ENCODE measurements around the gene HMGXB4. TPM values are rescaled to one million over a fixed set of nuclear protein-coding genes. Genes with fewer than 3 reads are reported as not detected.

HMGXB4 gene
- total and polyA plus RNA-seq, 4 donors: 4.0 to 9.9 (median 7.5) TPM

- TF ChIP-seq MAX (IDR thresholded peaks at IDR 0.05): no peak
- TF ChIP-seq FOXA1 (IDR thresholded peaks at IDR 0.05): no peak
- no peak for TF ChIP-seq CTCF (IDR thresholded peaks at IDR 0.05; ENCODE audit: low read depth, low read length, missing input control)
- TF ChIP-seq HNF4A (conservative IDR thresholded peaks at IDR 0.05): no peak
- TF ChIP-seq SP1 (IDR thresholded peaks at IDR 0.05): no peak
These were observed 30.8 kb downstream of the HMGXB4 start (continued) for GRCh38 chr22:35288116-35288515.

GRCh38 chr22:35292786-35293185 is 35.5 kb downstream of the HMGXB4 start:
- DNase-seq (ENCODE audit: low spot score): no peak
- Histone ChIP-seq H3K9me3 (ENCODE audit: control insufficient read depth in 4 of 4, low read length in 3 of 4) (no peaks in the 10 kb centered on the region), H3K27me3 (ENCODE audit: control insufficient read depth in 4 of 4, insufficient read depth in 4 of 4, low read length in 3 of 4) (no peaks in the 10 kb centered on the region), H3K4me1 (ENCODE audit: control insufficient read depth in 4 of 4, insufficient read depth in 4 of 4, low read length in 3 of 4) (no peaks in the 10 kb centered on the region), H3K36me3 (ENCODE audit: control insufficient read depth in 4 of 4, insufficient read depth in 3 of 4, low read depth in 1 of 4, low read length in 3 of 4) (peaks cover 8 to 51% (median 27%) of the 10 kb centered on the region in 4 donors), H3K27ac (ENCODE audit: low read depth in 1 of 2, low read length in 2 of 2) (no peak overlapping the region), H3K4me3 (ENCODE audit: low read depth in 1 of 3, low read length in 3 of 3) (no peak overlapping the region), H3K9ac (ENCODE audit: low read depth in 1 of 2, low read length in 2 of 2) (no peak overlapping the region)
- 96% methylated on average over 3 of the region's 3 CpGs for WGBS
- TF ChIP-seq GABPA (IDR thresholded peaks at IDR 0.05 in 1 of 2, conservative IDR thresholded peaks at IDR 0.05 in 1 of 2) (no peak), RXRA (IDR thresholded peaks at IDR 0.05) (no peak), SP1 (IDR thresholded peaks at IDR 0.05) (no peak), TAF1 (conservative IDR thresholded peaks at IDR 0.05) (no peak), HNF4G (IDR thresholded peaks at IDR 0.05) (no peak)

- DNase-seq (ENCODE audit: low spot score): no peak
- Histone ChIP-seq H3K4me3 (ENCODE audit: low read depth in 1 of 3, low read length in 3 of 3) (no peak overlapping the region), H3K36me3 (ENCODE audit: control insufficient read depth in 4 of 4, insufficient read depth in 3 of 4, low read depth in 1 of 4, low read length in 3 of 4) (peaks cover 2 to 35% (median 16%) of the 10 kb centered on the region in 4 donors), H3K9me3 (ENCODE audit: control insufficient read depth in 4 of 4, low read length in 3 of 4) (no peaks in the 10 kb centered on the region), H3K4me1 (ENCODE audit: control insufficient read depth in 4 of 4, insufficient read depth in 4 of 4, low read length in 3 of 4) (peaks cover 0 to 10% (median 5%) of the 10 kb centered on the region in 4 donors), H3K27ac (ENCODE audit: low read depth in 1 of 2, low read length in 2 of 2) (no peak overlapping the region), H3K9ac (ENCODE audit: low read depth in 1 of 2, low read length in 2 of 2) (no peak overlapping the region), H3K27me3 (ENCODE audit: control insufficient read depth in 4 of 4, insufficient read depth in 4 of 4, low read length in 3 of 4) (no peaks in the 10 kb centered on the region)
- no peak for TF ChIP-seq HNF4A (conservative IDR thresholded peaks at IDR 0.05)
- TF ChIP-seq MAX (IDR thresholded peaks at IDR 0.05): no peak
- no peak for TF ChIP-seq NR2F2 (IDR thresholded peaks at IDR 0.05)
- TF ChIP-seq SP1 (IDR thresholded peaks at IDR 0.05): no peak
- no peak for TF ChIP-seq YY1 (IDR thresholded peaks at IDR 0.05)
- no peak for TF ChIP-seq FOXA1 (IDR thresholded peaks at IDR 0.05)
- TF ChIP-seq TAF1 (conservative IDR thresholded peaks at IDR 0.05): no peak
These were observed 38.8 kb downstream of the HMGXB4 start for GRCh38 chr22:35296051-35296450.

- TF ChIP-seq RXRA (IDR thresholded peaks at IDR 0.05) (peak in 1 of 2 donors; percentile 52), ATF3 (IDR thresholded peaks at IDR 0.05) (no peak), HNF4A (conservative IDR thresholded peaks at IDR 0.05) (no peak), RAD21 (IDR thresholded peaks at IDR 0.05) (peak in 1 of 2 donors; percentile 3), SP1 (IDR thresholded peaks at IDR 0.05) (no peak), NR2F2 (IDR thresholded peaks at IDR 0.05) (peak; percentile 33), JUND (IDR thresholded peaks at IDR 0.05) (no peak), REST (IDR thresholded peaks at IDR 0.05) (no peak), TAF1 (conservative IDR thresholded peaks at IDR 0.05) (no peak), ZBTB33 (IDR thresholded peaks at IDR 0.05) (no peak)
- Histone ChIP-seq H3K4me3 (ENCODE audit: low read depth in 1 of 3, low read length in 3 of 3) (peak overlapping the region; percentile 12 to 81 (median 29)), H3K27ac (ENCODE audit: low read depth in 1 of 2, low read length in 2 of 2) (peak overlapping the region; percentile 98 to 99), H3K9ac (ENCODE audit: low read depth in 1 of 2, low read length in 2 of 2) (peak overlapping the region; percentile 49 to 69), H3K36me3 (ENCODE audit: control insufficient read depth in 4 of 4, insufficient read depth in 3 of 4, low read depth in 1 of 4, low read length in 3 of 4) (peaks cover 0 to 9% (median 3%) of the 10 kb centered on the region in 4 donors), H3K9me3 (ENCODE audit: control insufficient read depth in 4 of 4, low read length in 3 of 4) (no peaks in the 10 kb centered on the region), H3K27me3 (ENCODE audit: control insufficient read depth in 4 of 4, insufficient read depth in 4 of 4, low read length in 3 of 4) (no peaks in the 10 kb centered on the region), H3K4me1 (ENCODE audit: control insufficient read depth in 4 of 4, insufficient read depth in 4 of 4, low read length in 3 of 4) (peaks cover 0 to 28% (median 16%) of the 10 kb centered on the region in 4 donors)
- 26% methylated on average over 13 of the region's 13 CpGs for WGBS
- DNase-seq (ENCODE audit: low spot score): no peak
These were observed 42.0 kb downstream of the HMGXB4 start for GRCh38 chr22:35299217-35299672.

Data from liver (tissue), 9 donors.